HG03175 (cell line): ENCODE data around the gene TRIM63.

Experiments
- ATAC-seq: cut with Tn5 transposase; IDR thresholded peaks from one replicate; pipeline ENCODE4 v1.9.1; 2021; ENCODE audit warnings: mild to moderate bottlenecking, moderate library complexity; ENCODE audit not compliant: unreplicated experiment

TRIM63 gene

GRCh38 chr1:26035959-26036755 lies 31.3 kb downstream of the TRIM63 start:
- peak; percentile 60 for ATAC-seq

DNA sequence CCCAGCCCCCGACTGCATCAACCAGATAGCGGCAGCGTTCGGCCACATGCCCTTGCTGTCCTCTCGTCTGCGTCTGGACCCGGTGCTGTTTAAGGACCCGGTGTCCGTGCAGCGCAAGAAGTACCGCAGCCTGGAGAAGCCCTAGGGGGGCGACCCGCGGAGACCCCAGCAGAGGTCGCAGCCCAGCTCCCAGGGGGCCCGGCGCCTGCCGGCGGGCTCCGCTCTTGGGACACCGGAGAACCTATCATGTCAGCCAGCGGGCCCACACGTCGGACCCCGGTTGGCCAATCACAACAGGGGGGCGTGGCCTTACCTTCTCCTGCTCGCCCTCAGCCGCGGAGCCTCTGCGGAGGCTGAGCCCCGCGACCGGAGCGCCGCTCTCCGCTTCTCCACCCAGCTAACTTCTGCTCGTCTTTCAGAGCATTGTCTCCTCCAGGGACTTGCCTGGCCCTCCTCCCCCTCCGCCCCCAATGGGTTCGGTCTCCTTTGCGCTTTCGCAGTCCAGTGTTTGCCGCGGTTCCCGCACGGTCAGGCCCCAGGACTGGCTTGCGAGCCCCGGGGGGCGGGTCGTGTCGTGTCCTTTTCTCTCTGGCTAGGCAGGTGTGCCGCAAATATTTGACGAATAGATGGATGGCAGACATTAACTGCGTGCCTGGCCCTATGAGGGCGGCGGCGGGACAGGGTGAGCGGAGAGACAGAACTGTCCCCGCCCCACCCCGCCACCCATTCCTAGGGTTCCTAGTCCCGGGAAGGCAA lies 32.0 kb downstream of the TRIM63 start:
- peak; percentile 92 for ATAC-seq

- ATAC-seq, result no peak
These were observed 32.8 kb downstream of the TRIM63 start for GRCh38 chr1:26034504-26035202.

DNA sequence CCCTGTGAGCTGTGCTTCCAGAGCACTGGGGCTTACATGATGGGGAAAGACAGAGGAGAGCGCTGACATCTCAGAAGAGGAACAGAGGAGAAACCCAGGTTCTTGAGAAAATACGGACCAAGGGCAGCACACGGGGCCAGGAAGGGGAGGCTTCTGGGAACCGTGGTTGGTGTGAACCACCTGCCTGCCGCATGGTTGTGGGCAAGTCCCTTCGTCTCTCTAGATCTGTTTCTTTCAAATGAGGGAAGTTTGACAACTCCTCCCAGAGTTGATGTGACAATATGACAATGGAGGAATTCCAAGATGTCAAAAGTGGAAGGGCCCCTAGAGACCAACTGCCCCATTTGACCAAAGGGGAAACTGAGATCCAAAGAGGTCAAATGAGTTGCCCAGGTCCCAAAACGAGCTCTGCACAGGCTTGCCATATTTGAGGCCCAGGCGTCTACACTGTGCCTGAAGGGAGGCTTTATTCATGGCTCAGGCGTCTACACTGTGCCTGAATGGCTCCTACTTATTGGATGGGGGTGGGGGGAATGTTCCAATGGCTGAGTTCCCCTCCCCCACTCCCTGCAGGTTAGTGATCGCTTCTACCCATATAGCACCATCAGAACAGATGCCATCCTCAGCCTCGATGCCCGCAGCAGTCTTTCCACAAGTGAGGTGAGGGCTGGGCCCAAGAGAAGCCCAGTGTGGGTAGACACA lies 34.6 kb downstream of the TRIM63 start:
- no peak for ATAC-seq

GRCh38 chr1:26031611-26032220 lies 35.7 kb downstream of the TRIM63 start:
- ATAC-seq, result no peak

DNA sequence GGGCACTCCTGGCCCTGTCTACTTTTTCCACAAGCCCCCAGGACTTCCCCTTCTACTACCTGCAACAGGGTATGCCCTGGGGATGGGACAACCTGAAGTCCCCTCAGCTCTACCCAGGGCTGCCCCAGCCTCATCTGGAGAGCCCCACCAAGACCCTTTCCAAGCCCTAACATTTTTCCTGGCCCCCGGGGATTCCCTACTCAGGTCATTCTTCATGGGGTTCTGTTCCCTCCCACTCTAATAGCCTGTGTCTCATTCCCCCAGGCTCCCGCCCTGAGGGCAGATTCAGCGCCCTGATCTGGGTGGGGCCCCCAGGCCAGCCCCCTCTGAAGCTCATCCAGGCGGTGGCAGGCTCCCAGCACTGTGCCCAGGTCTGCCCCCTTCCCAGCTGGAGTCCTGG lies 36.2 kb downstream of the TRIM63 start:
- no peak for ATAC-seq

- ATAC-seq, result no peak
These were observed 37.5 kb downstream of the TRIM63 start for GRCh38 chr1:26029864-26030481.

GRCh38 chr1:26029054-26029863 lies 38.2 kb downstream of the TRIM63 start:
- ATAC-seq, result no peak

GRCh38 chr1:26028490-26028980 lies 38.9 kb downstream of the TRIM63 start:
- no peak for ATAC-seq

- ATAC-seq, result no peak
These were observed 39.5 kb downstream of the TRIM63 start for GRCh38 chr1:26027716-26028489.

DNA sequence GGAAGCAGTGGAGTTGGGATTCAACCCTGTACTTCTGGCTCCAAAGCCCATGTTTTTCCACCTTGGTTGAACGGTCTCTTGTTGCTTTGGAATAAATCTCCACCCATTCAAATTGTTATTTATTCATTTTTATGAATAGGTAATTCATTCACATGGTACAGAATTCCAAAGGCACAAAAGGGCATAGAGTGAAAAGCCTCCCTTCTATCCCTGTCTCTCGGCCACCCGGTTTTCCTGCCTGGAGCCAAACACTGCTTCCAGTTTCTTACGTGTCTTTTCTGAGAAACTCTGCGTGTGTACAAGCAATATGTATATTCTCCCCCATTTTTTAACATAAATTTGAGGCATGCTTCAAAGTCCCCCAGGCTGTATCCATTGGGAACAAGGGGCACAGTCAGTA lies 41.9 kb downstream of the TRIM63 start:
- no peak for ATAC-seq

DNA sequence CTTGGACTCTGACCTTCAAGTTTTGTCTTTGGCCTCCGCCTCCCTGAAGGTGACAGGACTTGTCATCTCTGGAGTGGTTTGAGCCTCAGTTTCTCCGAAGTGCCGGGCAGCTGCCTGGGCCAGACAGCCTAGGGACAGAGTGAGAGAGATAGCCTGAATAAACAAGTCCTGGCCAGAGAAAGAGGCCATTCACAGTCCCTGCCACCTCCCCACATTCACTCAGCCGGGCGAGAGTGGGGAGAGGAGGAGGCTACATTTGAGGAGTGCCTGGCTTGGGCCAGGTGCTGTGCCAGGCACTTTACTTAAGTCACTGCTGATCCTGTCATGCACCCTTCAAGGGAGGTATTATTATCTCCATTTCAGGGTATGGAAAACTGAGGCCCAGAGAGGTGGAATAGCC lies 42.4 kb downstream of the TRIM63 start:
- no peak for ATAC-seq

- ATAC-seq, result no peak
These were observed 43.6 kb downstream of the TRIM63 start for GRCh38 chr1:26023826-26024225.

DNA sequence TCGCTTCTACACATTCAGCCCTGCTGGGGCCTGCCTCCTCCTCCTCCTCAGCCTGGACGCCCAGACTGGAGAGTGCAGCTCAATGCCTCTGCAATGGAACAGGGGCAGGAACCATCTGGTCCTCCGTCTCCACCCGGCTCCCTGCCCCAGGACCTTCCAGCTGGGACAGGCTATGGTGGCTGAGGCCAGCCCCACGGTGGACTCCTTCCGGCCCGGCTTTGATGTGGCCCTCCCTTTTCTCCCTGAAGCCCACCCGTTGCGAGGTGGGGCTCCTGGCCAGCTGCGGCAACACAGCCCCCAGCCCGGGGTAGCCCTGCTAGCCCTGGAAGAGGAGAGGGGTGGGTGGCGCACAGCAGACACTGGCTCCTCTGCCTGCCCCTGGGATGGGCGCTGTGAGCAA lies 44.4 kb downstream of the TRIM63 start:
- no peak for ATAC-seq

GRCh38 chr1:26022404-26022779 lies 45.0 kb downstream of the TRIM63 start:
- ATAC-seq, result no peak

- no peak for ATAC-seq
These were observed 45.6 kb downstream of the TRIM63 start, which contains the start of gene EXTL1 for GRCh38 chr1:26021647-26022403. EXTL1 (plus strand) TSS chr1:26021775; CDS start chr1:26022647, 872 bp downstream.

- no peak for ATAC-seq
These were observed 46.3 kb downstream of the TRIM63 start for GRCh38 chr1:26020941-26021646.
